Suprapubic skin (tissue), 3 donors: ENCODE data around the gene PRB3.

ENCODE experiments used
- CTCF ChIP-seq, 2 donors: fragments of 200-600 bp in 1 of 2; fragments of 450-650 bp in 1 of 2; sonication (generic) in 1 of 2; IDR thresholded peaks; one replicate each; pipeline ENCODE4 v1.5.1; 2016 to 2019; ENCODE audit warnings: antibody characterized with exemption in 2 of 2, mild to moderate bottlenecking in 1 of 2, moderate library complexity in 1 of 2
- EP300 ChIP-seq: sonication (generic); formaldehyde crosslinking; IDR thresholded peaks from one replicate; pipeline ENCODE4 v1.6.1; 2017; ENCODE audit warnings: antibody characterized with exemption
- POLR2A ChIP-seq, 2 donors: fragments of 450-650 bp; IDR thresholded peaks; one replicate each; pipeline ENCODE4 v1.6.1; 2017; ENCODE audit warnings: antibody characterized with exemption in 2 of 2, mild to moderate bottlenecking in 2 of 2, moderate library complexity in 2 of 2

- TF ChIP-seq POLR2A (IDR thresholded peaks at IDR 0.05): no peak
- peak in 1 of 2 donors; percentile 28 for TF ChIP-seq CTCF (IDR thresholded peaks at IDR 0.05)
- no peak for TF ChIP-seq EP300
These were observed 41.1 kb downstream of the PRB3 start for GRCh38 chr12:11228296-11228879.
